GM12878 (cell line): ENCODE results near the gene PPP1CA. TPM values are rescaled to one million over a fixed set of nuclear protein-coding genes. Genes with fewer than 3 reads are reported as not detected.

Experiments used
- BACH1 ChIP-seq: fragments of 450-650 bp; IDR thresholded peaks from 2 replicates; pipeline ENCODE4 v1.6.1; 2017; ENCODE audit warnings: mild to moderate bottlenecking, borderline replicate concordance
- BHLHE40 ChIP-seq, 2 experiments: fragments of 450-650 bp in 1 of 2; IDR thresholded peaks; 2 replicates each; pipeline ENCODE4 v1.6.1; 2011 to 2017; ENCODE audit warnings: low read depth in 2 of 2, borderline replicate concordance in 1 of 2, improper control_type of control experiment in 1 of 2, low read length in 1 of 2, mild to moderate bottlenecking in 1 of 2
- EED ChIP-seq: sonication (generic); IDR thresholded peaks from 2 replicates; pipeline ENCODE4 v1.6.1; 2016; ENCODE audit warnings: antibody characterized with exemption, low read depth
- EP300 ChIP-seq, 2 experiments: fragments of 150-350 bp in 1 of 2; IDR thresholded peaks; 2 replicates each; pipeline ENCODE4 v1.6.1; 2011 to 2012; ENCODE audit warnings: low read depth in 2 of 2, low read length in 2 of 2, borderline replicate concordance in 1 of 2, improper control_type of control experiment in 1 of 2, inconsistent platforms in 1 of 2; ENCODE audit not compliant: control insufficient read depth in 1 of 2
- JUNB ChIP-seq: IDR thresholded peaks from 2 replicates; pipeline ENCODE4 v1.6.1; 2016; ENCODE audit warnings: antibody characterized with exemption, mild to moderate bottlenecking
- KDM1A ChIP-seq: fragments of 200-600 bp; sonication (generic); IDR thresholded peaks from 2 replicates; pipeline ENCODE4 v1.6.1; 2016; ENCODE audit warnings: borderline replicate concordance
- MEF2B ChIP-seq: fragments of 450-650 bp; IDR thresholded peaks from 2 replicates; pipeline ENCODE4 v1.6.1; 2018; ENCODE audit warnings: mild to moderate bottlenecking, moderate library complexity; ENCODE audit not compliant: partially characterized antibody, poor library complexity, severe bottlenecking
- MTA2 ChIP-seq: fragments of 450-650 bp; IDR thresholded peaks from 2 replicates; pipeline ENCODE4 v1.6.1; 2016; ENCODE audit warnings: low read depth, mild to moderate bottlenecking, moderate library complexity
- NR2F1 ChIP-seq: fragments of 450-650 bp; conservative IDR thresholded peaks from 2 replicates; pipeline ENCODE4 v1.6.1; 2017; ENCODE audit warnings: mild to moderate bottlenecking
- RELA ChIP-seq: fragments of 450-650 bp; IDR thresholded peaks from 2 replicates; pipeline ENCODE4 v1.8.0; 2014; ENCODE audit warnings: borderline replicate concordance; ENCODE audit not compliant: partially characterized antibody
- SMARCA5 ChIP-seq: fragments of 450-650 bp; IDR thresholded peaks from 2 replicates; pipeline ENCODE4 v1.6.1; 2017; ENCODE audit warnings: mild to moderate bottlenecking
- polyA plus RNA-seq, 11 experiments: library from polyadenylated mRNA; depleted of rRNA in 4 of 11; unstranded in 6 of 11; stranded (reverse) in 5 of 11; fragments of >200 nt; fragmentation: Nextera tagmentation in 4 of 11; fragmentation: Illumina TruSeq in 1 of 11; extraction: Ambion mirVana in 4 of 11; extraction: Trizol in 1 of 11; gene quantifications; 1 replicate in 1 of 11; 2 replicates in 10 of 11; pipeline versions ENCODE4 v1.2.1 to v1.2.3, GENCODE V29; 2011 to 2016; ENCODE audit warnings: inconsistent platforms in 2 of 11, missing spikeins in 2 of 11, low read depth in 1 of 11
- total RNA-seq, 4 experiments: library from RNA; depleted of rRNA in 3 of 4; stranded (reverse); fragments of >200 nt in 3 of 4; fragmentation: Illumina TruSeq in 1 of 4; extraction: Trizol in 1 of 4; gene quantifications; 2 replicates each; pipeline versions ENCODE4 v1.2.1 to v1.2.3, GENCODE V29; 2013 to 2021
- TF ChIP-seq, protein P1 (sequence below): fragments of 450-650 bp; IDR thresholded peaks from 2 replicates; pipeline ENCODE4 v1.6.1; 2017; ENCODE audit warnings: borderline replicate concordance
- TF ChIP-seq, protein P2 (sequence below): fragments of 450-650 bp; IDR thresholded peaks from 2 replicates; pipeline ENCODE4 v1.6.1; 2017; ENCODE audit warnings: antibody characterized with exemption, mild to moderate bottlenecking, moderate library complexity
- TF ChIP-seq, protein P3 (sequence below): fragments of 450-650 bp; conservative IDR thresholded peaks from 2 replicates; pipeline ENCODE4 v1.6.1; 2017; ENCODE audit warnings: mild to moderate bottlenecking, moderate library complexity

PPP1CA gene
- total and polyA plus RNA-seq, 10 of the 15 experiments (the other 5 are each of a cell fraction or from before 2014, with no cell fraction given): 26.4 to 458 (median 240) TPM

DNA sequence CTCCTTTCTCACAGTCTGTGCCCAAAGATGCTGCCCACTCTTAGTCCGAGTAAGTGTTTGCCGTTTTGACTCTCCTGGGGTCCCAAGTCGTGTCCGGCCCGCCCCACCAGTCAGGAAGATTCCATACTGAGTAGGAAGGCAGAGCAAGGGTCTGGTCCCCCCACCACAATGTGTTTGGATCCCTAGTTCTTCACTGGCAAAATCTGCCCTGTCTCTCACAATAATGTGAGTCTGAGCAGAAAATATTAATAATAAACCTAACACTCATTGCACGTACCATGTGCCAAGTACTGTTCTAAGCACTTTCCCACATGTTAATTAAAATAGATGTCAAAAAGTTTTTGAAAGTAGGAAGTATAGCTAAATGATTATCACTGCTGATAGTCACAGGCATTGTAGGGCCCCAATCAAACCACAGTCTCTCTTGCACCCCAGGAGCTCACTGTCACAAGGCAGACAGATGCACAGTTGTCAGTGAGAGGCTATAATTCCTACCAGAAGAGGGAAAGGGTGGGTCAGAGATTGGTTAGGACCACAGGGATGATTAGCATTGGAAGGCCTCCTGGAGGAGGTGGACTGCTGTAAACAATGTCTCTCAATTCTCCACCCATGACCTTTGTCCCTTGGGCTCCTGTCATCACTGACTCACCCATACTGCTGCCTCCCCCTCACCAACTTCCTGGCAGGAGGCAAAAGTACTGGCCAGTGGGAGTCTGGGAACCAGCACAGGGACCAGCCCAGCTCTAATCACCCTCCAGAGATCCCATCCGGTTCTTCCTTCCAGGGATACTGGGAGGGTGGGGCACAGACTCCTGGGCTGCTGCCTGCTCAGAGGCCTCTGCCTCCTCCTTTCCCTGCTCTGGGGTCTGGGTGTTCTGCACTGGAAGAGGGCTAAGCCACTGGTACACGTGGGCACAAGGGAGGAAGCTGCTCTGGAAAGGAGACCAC, 47.3 kb downstream of the PPP1CA start (continued):
- TF ChIP-seq MTA2: 0 out of 2 replicates have a peak, but pooled peaks have one; percentile 37
- TF ChIP-seq NR2F1: peak; percentile 83
- no peak for TF ChIP-seq MEF2B
- TF ChIP-seq BACH1: peak; percentile 58
- TF ChIP-seq RELA: no peak
- TF ChIP-seq KDM1A: no peak
- TF ChIP-seq, protein P1, sequence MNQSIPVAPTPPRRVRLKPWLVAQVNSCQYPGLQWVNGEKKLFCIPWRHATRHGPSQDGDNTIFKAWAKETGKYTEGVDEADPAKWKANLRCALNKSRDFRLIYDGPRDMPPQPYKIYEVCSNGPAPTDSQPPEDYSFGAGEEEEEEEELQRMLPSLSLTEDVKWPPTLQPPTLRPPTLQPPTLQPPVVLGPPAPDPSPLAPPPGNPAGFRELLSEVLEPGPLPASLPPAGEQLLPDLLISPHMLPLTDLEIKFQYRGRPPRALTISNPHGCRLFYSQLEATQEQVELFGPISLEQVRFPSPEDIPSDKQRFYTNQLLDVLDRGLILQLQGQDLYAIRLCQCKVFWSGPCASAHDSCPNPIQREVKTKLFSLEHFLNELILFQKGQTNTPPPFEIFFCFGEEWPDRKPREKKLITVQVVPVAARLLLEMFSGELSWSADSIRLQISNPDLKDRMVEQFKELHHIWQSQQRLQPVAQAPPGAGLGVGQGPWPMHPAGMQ: no peak
- TF ChIP-seq, protein P2, sequence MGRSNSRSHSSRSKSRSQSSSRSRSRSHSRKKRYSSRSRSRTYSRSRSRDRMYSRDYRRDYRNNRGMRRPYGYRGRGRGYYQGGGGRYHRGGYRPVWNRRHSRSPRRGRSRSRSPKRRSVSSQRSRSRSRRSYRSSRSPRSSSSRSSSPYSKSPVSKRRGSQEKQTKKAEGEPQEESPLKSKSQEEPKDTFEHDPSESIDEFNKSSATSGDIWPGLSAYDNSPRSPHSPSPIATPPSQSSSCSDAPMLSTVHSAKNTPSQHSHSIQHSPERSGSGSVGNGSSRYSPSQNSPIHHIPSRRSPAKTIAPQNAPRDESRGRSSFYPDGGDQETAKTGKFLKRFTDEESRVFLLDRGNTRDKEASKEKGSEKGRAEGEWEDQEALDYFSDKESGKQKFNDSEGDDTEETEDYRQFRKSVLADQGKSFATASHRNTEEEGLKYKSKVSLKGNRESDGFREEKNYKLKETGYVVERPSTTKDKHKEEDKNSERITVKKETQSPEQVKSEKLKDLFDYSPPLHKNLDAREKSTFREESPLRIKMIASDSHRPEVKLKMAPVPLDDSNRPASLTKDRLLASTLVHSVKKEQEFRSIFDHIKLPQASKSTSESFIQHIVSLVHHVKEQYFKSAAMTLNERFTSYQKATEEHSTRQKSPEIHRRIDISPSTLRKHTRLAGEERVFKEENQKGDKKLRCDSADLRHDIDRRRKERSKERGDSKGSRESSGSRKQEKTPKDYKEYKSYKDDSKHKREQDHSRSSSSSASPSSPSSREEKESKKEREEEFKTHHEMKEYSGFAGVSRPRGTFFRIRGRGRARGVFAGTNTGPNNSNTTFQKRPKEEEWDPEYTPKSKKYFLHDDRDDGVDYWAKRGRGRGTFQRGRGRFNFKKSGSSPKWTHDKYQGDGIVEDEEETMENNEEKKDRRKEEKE: no peak
- TF ChIP-seq, protein P3, sequence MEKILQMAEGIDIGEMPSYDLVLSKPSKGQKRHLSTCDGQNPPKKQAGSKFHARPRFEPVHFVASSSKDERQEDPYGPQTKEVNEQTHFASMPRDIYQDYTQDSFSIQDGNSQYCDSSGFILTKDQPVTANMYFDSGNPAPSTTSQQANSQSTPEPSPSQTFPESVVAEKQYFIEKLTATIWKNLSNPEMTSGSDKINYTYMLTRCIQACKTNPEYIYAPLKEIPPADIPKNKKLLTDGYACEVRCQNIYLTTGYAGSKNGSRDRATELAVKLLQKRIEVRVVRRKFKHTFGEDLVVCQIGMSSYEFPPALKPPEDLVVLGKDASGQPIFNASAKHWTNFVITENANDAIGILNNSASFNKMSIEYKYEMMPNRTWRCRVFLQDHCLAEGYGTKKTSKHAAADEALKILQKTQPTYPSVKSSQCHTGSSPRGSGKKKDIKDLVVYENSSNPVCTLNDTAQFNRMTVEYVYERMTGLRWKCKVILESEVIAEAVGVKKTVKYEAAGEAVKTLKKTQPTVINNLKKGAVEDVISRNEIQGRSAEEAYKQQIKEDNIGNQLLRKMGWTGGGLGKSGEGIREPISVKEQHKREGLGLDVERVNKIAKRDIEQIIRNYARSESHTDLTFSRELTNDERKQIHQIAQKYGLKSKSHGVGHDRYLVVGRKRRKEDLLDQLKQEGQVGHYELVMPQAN: peak; percentile 22; the same call in 1 of the 2 replicates
- TF ChIP-seq EED: 0 out of 2 replicates have a peak, but pooled peaks have one; percentile 32
- 0 out of 4 replicates have a peak, but pooled peaks of 1 of the 2 experiments have one; percentile 5 for TF ChIP-seq BHLHE40 (IDR thresholded peaks at IDR 0.05; ENCODE audit: borderline replicate concordance in 1 of 2, low read depth in 2 of 2, low read length in 1 of 2)
- TF ChIP-seq JUNB: 0 out of 2 replicates have a peak, but pooled peaks have one; percentile 2
- peak; percentile 54; the same call in 1 of the 2 replicates for TF ChIP-seq SMARCA5
- TF ChIP-seq EP300 (IDR thresholded peaks at IDR 0.05; ENCODE audit: borderline replicate concordance in 1 of 2, control insufficient read depth in 1 of 2, low read depth in 2 of 2, low read length in 2 of 2): peak in 1 of 2 experiments; percentile 31; a peak in 1 of 4 replicates
